SU-DHL-6 (cell line): ENCODE data around the gene NAPB.

Source experiments
- CTCF ChIP-seq: fragments of 200-600 bp; sonication (generic); IDR thresholded peaks from one replicate; pipeline ENCODE4 v1.5.1; 2017; ENCODE audit warnings: antibody characterized with exemption, mild to moderate bottlenecking, low read length, moderate library complexity; ENCODE audit not compliant: insufficient read depth, poor library complexity, severe bottlenecking
- EZH2phosphoT487 ChIP-seq: fragments of 200-600 bp; sonication (generic), shearing (Covaris generic); conservative IDR thresholded peaks from 2 replicates; pipeline ENCODE4 v1.6.1; 2018; ENCODE audit warnings: mild to moderate bottlenecking, antibody characterized with exemption, low read length, moderate library complexity, mixed read lengths

- TF ChIP-seq CTCF: no peak
- TF ChIP-seq EZH2phosphoT487: no peak
These were observed 54.9 kb downstream of the NAPB start for GRCh38 chr20:23366384-23366783.
